Measurements from ENCODE around the gene LPCAT2. TPM values are rescaled to one million over a fixed set of nuclear protein-coding genes. Genes with fewer than 3 reads are reported as not detected.
A peak's percentile ranks its signal among the peaks of the same experiment; 100 is the strongest.

LPCAT2 gene
- total RNA-seq, 2 donors from 2014 or later, result 6.4 to 6.8 TPM

GRCh38 chr16:55622930-55623561, 114.2 kb downstream of the LPCAT2 start:
- Mint-ChIP-seq H3K4me3 (no peak overlapping the region), H3K27ac (peak overlapping the region; percentile 53), H3K9me3 (peaks cover 18% of the 10 kb centered on the region), H3K27me3 (ENCODE audit: insufficient read depth) (peaks cover 14% of the 10 kb centered on the region), H3K36me3 (ENCODE audit: low read depth) (peaks cover 6% of the 10 kb centered on the region), H3K4me1 (peaks cover 5% of the 10 kb centered on the region)
- 33 to 44% methylated on average over 5 to 8 of the region's 8 CpGs for WGBS, 2 experiments (ENCODE audit: insufficient coverage in 1 of 2, insufficient read length in 1 of 2)
- H3K4me3 ChIP-seq (ENCODE audit: low read length), result no peak overlapping the region
- no peak overlapping the region for H3K9ac ChIP-seq (ENCODE audit: extremely low read depth, low read length, poor library complexity, severe bottlenecking)
- DNase-seq, result peak; percentile 92
- no peaks in the 10 kb centered on the region for H3K36me3 ChIP-seq (ENCODE audit: control insufficient read depth, insufficient read depth, low read length)
- no peaks in the 10 kb centered on the region for H3K9me3 ChIP-seq (ENCODE audit: control insufficient read depth, low read length)
- no peak overlapping the region for H3K27ac ChIP-seq (ENCODE audit: low read depth, low read length)
- H3K27me3 ChIP-seq (ENCODE audit: control insufficient read depth, insufficient read depth, low read length, poor library complexity, severe bottlenecking), result no peaks in the 10 kb centered on the region
- peak; percentile 77 for TF ChIP-seq CTCF (conservative IDR thresholded peaks at IDR 0.05)
- no peaks in the 10 kb centered on the region for H3K4me1 ChIP-seq (ENCODE audit: control insufficient read depth, insufficient read depth, low read length)

DNA sequence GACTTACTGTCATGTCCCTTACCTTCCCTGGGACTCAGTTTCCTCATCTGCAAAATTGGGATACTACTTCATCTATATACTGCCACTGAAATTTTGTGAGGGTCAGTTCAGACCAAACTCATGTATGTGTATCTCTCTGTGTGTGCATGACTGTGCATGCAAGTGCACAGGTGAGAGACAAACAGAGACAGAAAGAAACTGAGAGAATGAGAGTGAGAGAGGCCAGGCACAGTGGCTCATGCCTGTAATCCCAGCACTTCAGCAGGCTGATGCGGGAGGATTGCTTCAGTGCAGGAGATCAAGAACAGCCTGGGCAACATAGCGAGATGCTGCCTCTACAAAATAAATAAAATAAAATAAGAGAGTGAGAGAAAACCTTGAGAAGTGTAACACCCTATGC, 114.8 kb downstream of the LPCAT2 start:
- no peaks in the 10 kb centered on the region for H3K9me3 ChIP-seq (ENCODE audit: control insufficient read depth, low read length)
- no peaks in the 10 kb centered on the region for H3K4me1 ChIP-seq (ENCODE audit: control insufficient read depth, insufficient read depth, low read length)
- H3K27me3 Mint-ChIP-seq (ENCODE audit: insufficient read depth), result peaks cover 13% of the 10 kb centered on the region
- no peak overlapping the region for H3K27ac Mint-ChIP-seq
- no peaks in the 10 kb centered on the region for H3K27me3 ChIP-seq (ENCODE audit: control insufficient read depth, insufficient read depth, low read length, poor library complexity, severe bottlenecking)
- whole genome bisulfite sequencing, 2 experiments (ENCODE audit: insufficient coverage in 1 of 2, insufficient read length in 1 of 2), result 55% methylated on average over 1 of the region's 2 CpGs; no CpG with 5 or more reads in 1 of the 2 experiments
- H3K36me3 ChIP-seq (ENCODE audit: control insufficient read depth, insufficient read depth, low read length), result no peaks in the 10 kb centered on the region
- H3K4me1 Mint-ChIP-seq, result peaks cover 5% of the 10 kb centered on the region
- no peak for DNase-seq
- no peak overlapping the region for H3K27ac ChIP-seq (ENCODE audit: low read depth, low read length)
- peaks cover 22% of the 10 kb centered on the region for H3K9me3 Mint-ChIP-seq
- H3K36me3 Mint-ChIP-seq (ENCODE audit: low read depth), result peaks cover 6% of the 10 kb centered on the region
- no peak overlapping the region for H3K9ac ChIP-seq (ENCODE audit: extremely low read depth, low read length, poor library complexity, severe bottlenecking)
- no peak overlapping the region for H3K4me3 Mint-ChIP-seq
- H3K4me3 ChIP-seq (ENCODE audit: low read length), result no peak overlapping the region
- TF ChIP-seq CTCF (conservative IDR thresholded peaks at IDR 0.05), result no peak

GRCh38 chr16:55624696-55625095, 115.8 kb downstream of the LPCAT2 start:
- no peak overlapping the region for H3K27ac Mint-ChIP-seq
- H3K27me3 ChIP-seq (ENCODE audit: control insufficient read depth, insufficient read depth, low read length, poor library complexity, severe bottlenecking), result no peaks in the 10 kb centered on the region
- no peaks in the 10 kb centered on the region for H3K4me1 ChIP-seq (ENCODE audit: control insufficient read depth, insufficient read depth, low read length)
- peaks cover 15% of the 10 kb centered on the region for H3K27me3 Mint-ChIP-seq (ENCODE audit: insufficient read depth)
- no peaks in the 10 kb centered on the region for H3K9me3 ChIP-seq (ENCODE audit: control insufficient read depth, low read length)
- peaks cover 6% of the 10 kb centered on the region for H3K36me3 Mint-ChIP-seq (ENCODE audit: low read depth)
- no peak overlapping the region for H3K4me3 Mint-ChIP-seq
- DNase-seq, result no peak
- H3K9me3 Mint-ChIP-seq, result peaks cover 26% of the 10 kb centered on the region
- no peak overlapping the region for H3K4me3 ChIP-seq (ENCODE audit: low read length)
- no peak overlapping the region for H3K9ac ChIP-seq (ENCODE audit: extremely low read depth, low read length, poor library complexity, severe bottlenecking)
- H3K36me3 ChIP-seq (ENCODE audit: control insufficient read depth, insufficient read depth, low read length), result no peaks in the 10 kb centered on the region
- no peak for TF ChIP-seq CTCF (conservative IDR thresholded peaks at IDR 0.05)
- 92 to 94% methylated on average over 5 of the region's 5 CpGs for WGBS, 2 experiments (ENCODE audit: insufficient coverage in 1 of 2, insufficient read length in 1 of 2)
- no peak overlapping the region for H3K27ac ChIP-seq (ENCODE audit: low read depth, low read length)
- peaks cover 5% of the 10 kb centered on the region for H3K4me1 Mint-ChIP-seq
